Sigmoid colon (tissue), 7 donors: Measurements from ENCODE around the gene RUFY1. TPM values are rescaled to one million over a fixed set of nuclear protein-coding genes. Genes with fewer than 3 reads are reported as not detected.
"Not testable (repeated sequence)": the region's sequence is repeated elsewhere in the genome, so short reads cannot be mapped to it uniquely, and the experiment has no call there.

ENCODE experiments used
- DNase-seq: peaks from one replicate; pipeline ENCODE4 v3.0.0-alpha.2; 2019
- H3K27ac ChIP-seq, 4 donors: fragments of 200-600 bp; sonication (generic); one replicate each; pipeline ENCODE4 v1.5.1; 2016 to 2019; ENCODE audit warnings: mild to moderate bottlenecking in 1 of 4
- H3K27me3 ChIP-seq, 3 donors: fragments of 200-600 bp; sonication (generic); one replicate each; pipeline ENCODE4 v1.5.1; 2019; ENCODE audit warnings: mild to moderate bottlenecking in 1 of 3
- H3K36me3 ChIP-seq, 4 donors: fragments of 200-600 bp; sonication (generic); one replicate each; pipeline ENCODE4 v1.5.1; 2016 to 2019
- H3K4me1 ChIP-seq, 4 donors: fragments of 200-600 bp; sonication (generic); one replicate each; pipeline ENCODE4 v1.5.1; 2017 to 2019
- H3K4me3 ChIP-seq, 4 donors: fragments of 200-600 bp; sonication (generic); one replicate each; pipeline ENCODE4 v1.5.1; 2017 to 2019; ENCODE audit warnings: mild to moderate bottlenecking in 2 of 4, moderate library complexity in 1 of 4
- H3K9me3 ChIP-seq, 4 donors: fragments of 200-600 bp in 3 of 4; sonication (generic) in 3 of 4; one replicate each; pipeline versions ENCODE4 v1.5.1 to v1.6.1; 2013 to 2019
- CTCF ChIP-seq, 4 experiments: fragments of 450-650 bp in 3 of 4; fragments of 200-600 bp in 1 of 4; IDR thresholded peaks; one replicate each; pipeline ENCODE4 v1.5.1; 2016 to 2019; ENCODE audit warnings: antibody characterized with exemption in 4 of 4, mild to moderate bottlenecking in 3 of 4, moderate library complexity in 2 of 4
- EP300 ChIP-seq, 4 donors: sonication (generic); formaldehyde crosslinking; IDR thresholded peaks; one replicate each; pipeline ENCODE4 v1.6.1; 2017; ENCODE audit warnings: antibody characterized with exemption in 4 of 4
- POLR2A ChIP-seq, 2 donors: fragments of 450-650 bp; IDR thresholded peaks; one replicate each; pipeline ENCODE4 v1.6.1; 2016; ENCODE audit warnings: antibody characterized with exemption in 2 of 2, mild to moderate bottlenecking in 2 of 2, moderate library complexity in 2 of 2
- POLR2AphosphoS5 ChIP-seq, 4 donors: sonication (generic); formaldehyde crosslinking; IDR thresholded peaks; one replicate each; pipeline ENCODE4 v1.6.1; 2017; ENCODE audit warnings: antibody characterized with exemption in 4 of 4
- WGBS, 2 donors: extraction: QIAGEN DNeasy Blood & Tissue Kit; methylation state at CpG; one replicate each; pipeline ENCODE4 v1.1.7; 2013; 5-methylcytosine and 5-hydroxymethylcytosine counted together
- intact Hi-C: fragments of 100-400 bp; cut with DNase I; formaldehyde crosslinking; loops from one replicate; pipeline ENCODE4 v1.15.1; 2023
- polyA plus RNA-seq, 3 donors: library from polyadenylated mRNA; stranded (reverse); fragments of 200-250 nt; gene quantifications; one replicate each; pipeline ENCODE4 v1.2.3, GENCODE V29; 2013
- total RNA-seq, 4 donors: library from RNA; depleted of rRNA; stranded (reverse); fragments of >200 nt; gene quantifications; one replicate each; pipeline ENCODE4 v1.1.0, GENCODE V29; 2016
- donor health status: healthy with polysubstance abuse.
- donor health status: Bipolar disorder and iron deficiency.
- donor health status: healthy.

Gene RUFY1
- total RNA-seq (10 to 100 TPM; 29.8 to 79.8 (median 45.9) TPM), polyA plus RNA-seq (10 to 100 TPM; 28.9 to 34.2 (median 32.7) TPM)

GRCh38 chr5:179550511-179551342 lies at the start of gene RUFY1:
TSS of gene RUFY1 (plus strand) at chr5:179550554. CDS start at chr5:179550570, 16 bp downstream.
- TF ChIP-seq POLR2A (IDR thresholded peaks at IDR 0.05): peak; percentile 59 to 66
- peak; percentile 77 to 97 (median 90) for TF ChIP-seq POLR2AphosphoS5 (IDR thresholded peaks at IDR 0.05)
- TF ChIP-seq EP300 (IDR thresholded peaks at IDR 0.05): no peak
- H3K36me3 ChIP-seq: no peaks in the 10 kb centered on the region
- intact Hi-C loops: loop anchor here (2.0 to 10.0 kb wide), 3 partner anchors 924 to 1346 kb away; partner anchors contain the start of genes CLK4, HNRNPAB and MGAT1

DNA sequence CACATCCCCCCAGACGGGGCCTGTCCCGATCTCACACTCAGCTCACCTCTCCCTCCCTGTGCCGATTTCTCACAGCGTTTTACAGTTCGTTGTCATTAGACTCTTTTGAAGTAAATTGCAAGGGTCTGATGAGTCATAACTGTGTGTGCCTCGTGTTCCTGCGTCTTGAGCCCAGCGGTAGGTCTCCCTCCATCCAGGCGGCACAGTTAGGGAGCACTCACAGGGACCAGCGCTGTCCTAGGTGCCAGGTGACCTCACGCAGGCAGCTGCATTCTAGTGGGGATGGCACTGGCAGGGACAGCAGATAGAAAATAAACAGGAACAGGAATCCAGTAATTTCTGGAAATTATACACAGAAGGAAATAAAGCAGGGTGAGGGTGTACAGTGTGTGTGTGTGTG lies 48.4 kb upstream of the RUFY1 start:
- H3K4me1 ChIP-seq, H3K4me3 ChIP-seq, intact Hi-C loops, DNase-seq, H3K27ac ChIP-seq, H3K9me3 ChIP-seq, H3K36me3 ChIP-seq: not testable (repeated sequence)
- WGBS, 2 donors: no CpG with 5 or more reads among the region's 11 CpGs
- H3K27me3 ChIP-seq: peaks cover 0 to 12% (median 0%) of the 10 kb centered on the region in 3 donors

More at GRCh38 chr5:179550511-179551342, at the start of gene RUFY1:
- DNase-seq: peak; percentile 89
- Histone ChIP-seq H3K4me1 (peaks cover 0 to 40% (median 33%) of the 10 kb centered on the region in 4 donors), H3K4me3 (peak within 1 kb of the TSS; percentile 79 to 94 (median 86)), H3K27ac (peak within 1 kb of the TSS; percentile 95 to 100 (median 96)), H3K27me3 (no peaks in the 10 kb centered on the region), H3K9me3 (no peaks in the 10 kb centered on the region)
- 0 to 1% methylated on average over 109 of the region's 109 CpGs for WGBS, 2 donors

DNA sequence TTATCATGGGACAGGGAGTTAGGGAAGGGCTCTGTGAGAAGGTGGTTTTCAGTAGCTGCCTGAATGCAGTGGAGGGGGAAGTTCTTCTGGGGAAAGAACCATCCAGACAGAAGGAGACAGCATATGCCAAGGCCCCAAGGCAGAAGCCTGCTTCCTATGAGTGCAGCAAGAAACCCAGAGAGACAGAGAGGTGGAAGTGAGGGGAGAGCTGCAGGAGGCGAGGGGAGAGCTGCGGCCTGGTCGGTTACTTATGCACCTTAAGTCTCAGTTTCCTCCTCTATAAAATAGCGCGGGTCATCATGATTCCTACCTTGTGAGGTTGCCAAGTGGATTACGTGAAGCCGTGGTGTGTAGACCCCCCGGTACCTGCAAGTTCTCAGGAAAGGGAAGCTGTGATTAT lies 47.9 kb upstream of the RUFY1 start:
- H3K27me3 ChIP-seq: peaks cover 0 to 11% (median 0%) of the 10 kb centered on the region in 3 donors
- intact Hi-C loops, H3K27ac ChIP-seq, H3K4me3 ChIP-seq, H3K9me3 ChIP-seq, H3K4me1 ChIP-seq, H3K36me3 ChIP-seq, DNase-seq: not testable (repeated sequence)
- WGBS, 2 donors: 93% methylated on average over 5 of the region's 8 CpGs

- intact Hi-C loops: no loop called here
- peaks cover 0 to 6% (median 0%) of the 10 kb centered on the region in 4 donors for H3K4me1 ChIP-seq
- TF ChIP-seq CTCF (IDR thresholded peaks at IDR 0.05) (no peak), EP300 (IDR thresholded peaks at IDR 0.05) (no peak)
- no peak overlapping the region for H3K27ac ChIP-seq
- DNase-seq: no peak
- WGBS, 2 donors: 57 to 63% methylated on average over 7 of the region's 7 CpGs
- no peak overlapping the region for H3K4me3 ChIP-seq
- H3K27me3 ChIP-seq: no peaks in the 10 kb centered on the region
- H3K9me3 ChIP-seq: no peaks in the 10 kb centered on the region
- H3K36me3 ChIP-seq: no peaks in the 10 kb centered on the region
Observed at GRCh38 chr5:179504191-179504590, 46.2 kb upstream of the RUFY1 start.

DNA sequence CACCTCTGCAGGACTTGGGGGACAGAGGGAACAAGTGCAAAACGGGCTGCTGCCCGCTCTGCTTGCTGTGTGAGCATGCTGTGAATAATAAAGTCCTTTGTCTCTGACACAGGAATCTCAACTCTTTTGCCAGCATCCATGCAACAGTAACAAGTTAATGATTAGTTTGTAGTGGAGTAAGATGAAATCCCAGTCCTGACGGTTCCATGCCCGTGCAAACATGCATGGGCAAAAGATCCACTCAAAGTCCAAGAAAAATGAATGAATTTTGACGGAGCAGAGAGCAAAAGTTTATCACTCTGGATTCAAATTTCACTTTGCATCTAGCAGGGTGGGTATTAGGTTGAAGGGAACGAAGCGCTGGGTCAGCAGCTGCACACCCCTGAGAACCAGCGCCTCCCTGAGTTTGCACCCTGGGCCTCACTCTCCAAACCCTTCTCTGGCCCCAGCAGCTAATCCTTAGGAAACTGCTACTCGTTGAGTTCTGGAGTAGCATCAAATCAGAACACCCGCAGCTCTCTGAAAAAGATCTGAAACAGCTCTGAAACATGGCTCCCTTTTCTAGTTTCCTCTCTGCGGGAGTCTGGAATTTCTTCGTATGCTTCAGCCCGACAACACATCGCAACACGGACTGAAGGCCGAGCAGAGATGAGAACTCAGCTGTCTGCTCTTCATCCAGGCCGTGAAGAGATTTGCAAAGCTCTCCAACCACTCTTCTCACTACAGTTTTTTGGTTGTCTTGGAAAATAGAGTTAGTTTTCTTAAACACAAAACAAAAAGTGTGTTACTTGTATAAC lies 45.6 kb upstream of the RUFY1 start:
- H3K4me3 ChIP-seq: no peak overlapping the region
- 48 to 60% methylated on average over 17 of the region's 17 CpGs for WGBS, 2 donors
- TF ChIP-seq POLR2AphosphoS5 (IDR thresholded peaks at IDR 0.05) (no peak), CTCF (IDR thresholded peaks at IDR 0.05) (no peak), POLR2A (IDR thresholded peaks at IDR 0.05) (no peak), EP300 (IDR thresholded peaks at IDR 0.05) (no peak)
- DNase-seq: no peak
- peaks cover 0 to 6% (median 0%) of the 10 kb centered on the region in 4 donors for H3K4me1 ChIP-seq
- no peaks in the 10 kb centered on the region for H3K27me3 ChIP-seq
- H3K9me3 ChIP-seq: no peaks in the 10 kb centered on the region
- H3K36me3 ChIP-seq: no peaks in the 10 kb centered on the region
- no peak overlapping the region for H3K27ac ChIP-seq
- intact Hi-C loops: no loop called here

DNA sequence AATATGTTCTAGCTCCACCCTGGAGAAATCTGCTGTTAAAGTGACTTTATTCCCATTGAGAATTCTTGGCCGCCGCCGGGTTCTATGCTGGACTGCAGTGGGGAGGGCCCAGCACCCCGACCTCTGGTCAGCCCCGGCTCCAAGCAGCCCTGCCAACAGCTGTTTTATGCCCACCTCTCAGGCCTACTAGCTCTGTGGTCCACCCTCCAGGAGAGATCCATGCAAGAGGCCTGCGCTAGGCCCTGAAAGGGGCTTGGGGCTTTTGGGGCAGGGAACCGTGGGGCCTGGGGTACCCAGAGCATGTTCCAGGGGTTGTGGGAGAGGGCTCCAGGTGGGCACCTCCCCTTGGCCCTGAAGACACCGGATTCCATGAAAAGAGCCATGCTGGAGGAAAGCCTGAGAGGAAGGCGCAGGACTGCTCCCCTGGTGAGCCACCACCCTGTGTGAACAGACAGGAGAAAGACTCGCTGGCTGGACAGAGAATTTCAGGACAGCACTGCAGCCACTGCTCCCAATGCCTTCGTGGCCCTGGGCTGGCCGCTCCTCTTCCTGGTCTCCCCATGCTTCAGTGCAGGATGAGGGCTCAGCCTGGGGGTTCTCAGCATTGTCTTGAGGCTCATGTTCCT lies 44.6 kb upstream of the RUFY1 start:
- no peaks in the 10 kb centered on the region for H3K36me3 ChIP-seq
- H3K9me3 ChIP-seq: no peaks in the 10 kb centered on the region
- TF ChIP-seq EP300 (IDR thresholded peaks at IDR 0.05) (no peak), POLR2AphosphoS5 (IDR thresholded peaks at IDR 0.05) (no peak), CTCF (IDR thresholded peaks at IDR 0.05) (no peak), POLR2A (IDR thresholded peaks at IDR 0.05) (no peak)
- no peak overlapping the region for H3K27ac ChIP-seq
- H3K4me3 ChIP-seq: no peak overlapping the region
- H3K27me3 ChIP-seq: no peaks in the 10 kb centered on the region
- no peak for DNase-seq
- WGBS, 2 donors: 85 to 89% methylated on average over 12 of the region's 12 CpGs
- intact Hi-C loops: no loop called here
- H3K4me1 ChIP-seq: peaks cover 0 to 6% (median 0%) of the 10 kb centered on the region in 4 donors
